C4-2B (cell line): ENCODE measurements around the gene GTF2IRD1.

Source experiments
- CTCF ChIP-seq: fragments of 450-650 bp; conservative IDR thresholded peaks from 2 replicates; pipeline ENCODE4 v1.5.1; 2017; ENCODE audit warnings: mild to moderate bottlenecking
- ZFX ChIP-seq: fragments of 450-650 bp; IDR thresholded peaks from 2 replicates; pipeline ENCODE4 v1.6.1; 2017

GRCh38 chr7:74598558-74598957 lies 144.9 kb downstream of the GTF2IRD1 start:
- TF ChIP-seq CTCF (no peak), ZFX (no peak)
